ENCODE data around the gene CD2BP2.

Gene CD2BP2

DNA sequence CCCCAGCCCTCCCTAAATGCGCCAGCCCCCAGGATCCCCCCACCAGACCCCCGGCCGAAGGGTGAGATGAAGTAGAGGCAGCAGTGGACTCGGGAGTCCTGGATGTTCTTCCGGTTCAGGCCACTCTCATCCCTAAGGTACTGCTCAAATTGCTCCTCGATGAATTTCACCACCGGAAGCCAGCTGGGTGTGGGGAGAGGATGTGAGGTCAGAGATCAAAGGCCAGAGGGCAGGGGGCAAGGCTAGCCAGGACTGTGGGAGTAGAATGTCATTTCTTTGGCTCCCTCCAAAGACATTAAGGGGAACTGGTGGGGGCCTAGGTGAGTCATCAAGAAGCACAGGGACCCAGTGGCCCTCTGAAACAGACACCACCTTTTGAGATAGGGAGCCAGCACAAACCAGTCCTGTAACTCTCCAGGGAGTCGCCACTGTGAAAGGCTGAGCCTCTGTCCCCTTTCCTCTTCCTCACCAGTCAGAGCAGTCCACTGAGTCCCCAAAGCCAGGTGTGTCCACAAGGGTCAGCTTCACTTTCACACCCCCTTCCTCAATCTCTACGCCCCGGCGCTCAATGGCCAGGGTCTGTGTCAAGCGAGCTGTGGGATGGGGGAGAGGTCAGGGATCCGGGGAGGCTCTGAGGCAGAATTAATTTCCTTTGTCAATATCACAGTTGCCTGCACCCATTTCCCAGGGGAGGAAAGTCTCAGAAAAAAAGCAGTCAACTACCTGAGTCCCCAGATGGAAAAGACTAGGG lies 26.4 kb upstream of the CD2BP2 start:
- H3K4me3 Mint-ChIP-seq = peak overlapping the region; percentile 89 to 91
- ATAC-seq (no peak), DNase-seq (peak in 1 of 2 donors; percentile 37)
- no peaks in the 10 kb centered on the region for H3K9me3 Mint-ChIP-seq
- H3K4me1 Mint-ChIP-seq = peaks cover 72% of the 10 kb centered on the region
- H3K27me3 Mint-ChIP-seq = no peaks in the 10 kb centered on the region
- H3K27ac Mint-ChIP-seq = peak overlapping the region; percentile 88 to 93

- Mint-ChIP-seq H3K27ac (no peak overlapping the region), H3K4me1 (peaks cover 77% of the 10 kb centered on the region), H3K4me3 (peak overlapping the region; percentile 89 to 91), H3K27me3 (no peaks in the 10 kb centered on the region), H3K9me3 (no peaks in the 10 kb centered on the region)
- no peak for ATAC-seq
- no peak for DNase-seq
Measured at GRCh38 chr16:30380803-30381208, 25.7 kb upstream of the CD2BP2 start.

DNA sequence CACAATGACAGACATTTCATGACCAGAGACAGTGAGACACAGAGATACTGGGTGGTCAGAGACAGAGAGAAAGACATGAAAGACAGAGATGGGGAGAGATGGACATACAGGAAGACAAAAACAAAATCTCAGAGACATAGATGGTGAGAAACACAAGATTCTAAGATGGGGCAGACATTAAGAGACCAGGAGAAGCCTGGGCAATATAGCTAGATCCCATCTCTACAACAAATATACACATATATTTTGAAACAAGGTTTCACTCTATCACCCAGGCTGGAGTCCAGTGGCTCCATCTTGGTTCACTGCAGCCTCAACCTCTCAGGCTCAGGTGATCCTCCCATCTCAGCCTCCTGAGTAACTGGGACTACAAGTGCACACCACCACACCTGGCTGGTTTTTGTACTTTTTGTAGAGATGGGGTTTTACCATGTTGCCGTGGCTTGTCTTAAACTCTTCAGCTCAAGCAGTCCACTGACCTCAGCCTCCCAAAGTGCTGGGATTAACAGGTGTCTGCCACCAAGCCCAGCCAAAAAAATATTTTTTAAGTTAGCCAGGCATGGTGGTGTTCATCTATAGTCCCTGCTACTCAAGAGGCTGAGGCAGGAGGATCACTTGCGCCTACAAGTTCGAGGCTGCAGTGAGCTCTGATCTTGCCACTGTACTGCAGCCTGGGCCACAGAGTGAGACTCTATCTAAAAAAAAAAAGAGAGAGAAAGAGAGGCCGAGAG lies 25.1 kb upstream of the CD2BP2 start:
- Mint-ChIP-seq H3K4me1 (peaks cover 83% of the 10 kb centered on the region), H3K9me3 (no peaks in the 10 kb centered on the region), H3K27ac (peak overlapping the region in 1 of 2 donors; percentile 20), H3K4me3 (peak overlapping the region; percentile 99 to 100), H3K27me3 (no peaks in the 10 kb centered on the region)
- ATAC-seq = no peak
- DNase-seq = no peak

DNA sequence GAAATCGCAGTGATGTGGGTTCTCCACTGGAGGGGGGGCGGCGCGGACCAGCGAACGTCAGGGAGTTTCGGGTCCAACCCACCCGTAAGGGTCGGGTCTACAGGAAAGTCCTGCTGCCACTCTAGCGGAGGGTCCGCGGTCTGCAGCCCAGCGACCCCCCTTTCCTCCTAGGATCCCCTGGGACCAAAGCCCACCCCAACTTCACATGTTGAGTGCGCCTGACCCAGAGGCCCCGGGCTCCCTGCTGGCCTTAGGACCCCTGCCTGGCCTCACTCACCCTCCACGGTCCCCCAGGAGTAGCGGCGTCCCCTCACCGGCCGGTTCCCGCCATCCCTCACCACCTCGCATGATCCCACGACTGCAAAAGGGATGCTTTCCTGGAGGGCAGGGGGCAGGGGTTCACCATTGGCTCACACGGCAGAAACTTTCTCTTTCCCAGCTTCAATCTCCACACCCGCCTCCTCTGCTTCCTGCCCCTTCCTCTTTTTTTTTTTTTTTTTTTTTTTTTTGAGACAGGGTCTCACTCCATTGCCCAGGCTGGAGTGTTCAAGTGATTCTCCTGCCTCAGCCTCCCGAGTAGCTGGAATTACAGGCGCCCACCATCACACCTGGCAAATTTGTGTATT lies 24.2 kb upstream of the CD2BP2 start:
- no peak for ATAC-seq
- Mint-ChIP-seq H3K27me3 (no peaks in the 10 kb centered on the region), H3K4me1 (peaks cover 85% of the 10 kb centered on the region), H3K4me3 (peak overlapping the region; percentile 99 to 100), H3K27ac (peak overlapping the region; percentile 94 to 100), H3K9me3 (no peaks in the 10 kb centered on the region)
- no peak for DNase-seq

DNA sequence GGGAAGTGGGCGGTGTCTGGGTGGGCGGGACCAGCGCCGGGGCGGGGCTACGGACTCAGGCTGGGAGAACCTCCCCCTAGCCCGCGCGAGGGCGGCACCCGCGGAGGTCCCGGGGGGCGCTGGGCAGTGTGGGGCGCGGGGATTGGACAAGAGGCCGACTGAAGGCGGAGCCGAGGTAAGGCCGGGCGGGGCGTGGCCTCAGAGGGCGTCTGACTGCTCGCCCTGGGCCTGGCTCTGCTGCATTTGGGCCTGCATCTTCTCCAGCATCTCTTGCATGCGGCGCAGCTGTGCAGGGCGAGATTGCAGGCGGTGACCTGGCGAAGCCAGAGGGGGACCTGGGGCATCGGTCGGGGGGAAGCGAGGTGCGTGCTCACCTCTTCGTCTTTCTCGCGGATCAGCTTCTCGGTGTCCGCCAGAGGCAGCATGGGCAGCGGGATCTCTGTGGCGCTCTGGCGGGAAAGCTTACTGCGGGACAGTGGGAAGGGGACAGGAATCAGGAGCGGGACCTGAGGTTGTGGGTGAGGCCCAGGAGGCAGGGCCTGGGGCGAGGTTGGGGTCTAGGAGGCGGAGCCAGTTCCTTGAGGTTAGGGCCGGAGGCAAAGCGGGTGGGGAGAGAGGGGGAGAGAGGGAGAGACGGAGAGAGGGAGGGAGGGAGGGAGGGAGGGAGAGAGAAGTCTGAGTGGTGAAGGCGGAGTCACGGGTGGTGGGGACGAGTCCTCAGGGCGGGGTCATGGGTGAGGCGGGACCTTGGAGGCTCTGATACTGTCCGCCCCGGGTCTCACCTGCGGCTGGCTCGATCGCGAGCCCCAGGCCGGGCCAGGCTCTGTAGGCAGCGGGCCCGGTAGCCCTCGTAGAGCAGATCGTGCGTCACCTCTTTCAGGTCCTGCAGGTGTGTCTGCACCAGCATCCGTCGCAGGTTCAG lies 23.4 kb upstream of the CD2BP2 start:
- peak overlapping the region; percentile 100 for H3K27ac Mint-ChIP-seq
- DNase-seq (peak; percentile 99), ATAC-seq (peak; percentile 89)
- no peaks in the 10 kb centered on the region for H3K27me3 Mint-ChIP-seq
- H3K9me3 Mint-ChIP-seq = no peaks in the 10 kb centered on the region
- peaks cover 80% of the 10 kb centered on the region for H3K4me1 Mint-ChIP-seq
- H3K4me3 Mint-ChIP-seq = peak overlapping the region; percentile 99 to 100

DNA sequence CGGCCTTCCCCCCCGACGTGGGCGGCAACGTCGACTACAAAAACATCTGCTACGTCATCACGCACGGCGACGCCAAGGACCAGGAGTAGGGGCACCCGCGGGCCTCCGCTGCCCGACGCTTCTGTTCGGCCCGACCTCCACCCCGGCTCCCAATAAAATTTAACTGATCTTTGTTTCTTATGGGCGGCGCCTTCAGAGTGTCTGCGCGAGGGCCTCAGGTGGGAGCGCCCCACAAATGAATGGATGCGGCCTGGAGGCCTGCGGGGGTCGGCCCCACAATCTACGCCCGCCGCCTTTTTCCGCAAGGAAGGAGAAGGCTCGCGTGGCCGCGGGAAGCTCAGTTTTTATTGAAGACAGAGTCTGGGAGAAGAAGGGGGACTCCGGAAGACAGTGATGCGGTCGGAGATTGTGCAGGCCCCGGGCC lies 22.7 kb upstream of the CD2BP2 start:
- no peaks in the 10 kb centered on the region for H3K9me3 Mint-ChIP-seq
- H3K4me1 Mint-ChIP-seq = peaks cover 75% of the 10 kb centered on the region
- H3K27me3 Mint-ChIP-seq = no peaks in the 10 kb centered on the region
- DNase-seq = peak; percentile 86 to 94
- H3K27ac Mint-ChIP-seq = peak overlapping the region; percentile 100
- peak overlapping the region; percentile 99 to 100 for H3K4me3 Mint-ChIP-seq
- peak; percentile 70 for ATAC-seq

DNA sequence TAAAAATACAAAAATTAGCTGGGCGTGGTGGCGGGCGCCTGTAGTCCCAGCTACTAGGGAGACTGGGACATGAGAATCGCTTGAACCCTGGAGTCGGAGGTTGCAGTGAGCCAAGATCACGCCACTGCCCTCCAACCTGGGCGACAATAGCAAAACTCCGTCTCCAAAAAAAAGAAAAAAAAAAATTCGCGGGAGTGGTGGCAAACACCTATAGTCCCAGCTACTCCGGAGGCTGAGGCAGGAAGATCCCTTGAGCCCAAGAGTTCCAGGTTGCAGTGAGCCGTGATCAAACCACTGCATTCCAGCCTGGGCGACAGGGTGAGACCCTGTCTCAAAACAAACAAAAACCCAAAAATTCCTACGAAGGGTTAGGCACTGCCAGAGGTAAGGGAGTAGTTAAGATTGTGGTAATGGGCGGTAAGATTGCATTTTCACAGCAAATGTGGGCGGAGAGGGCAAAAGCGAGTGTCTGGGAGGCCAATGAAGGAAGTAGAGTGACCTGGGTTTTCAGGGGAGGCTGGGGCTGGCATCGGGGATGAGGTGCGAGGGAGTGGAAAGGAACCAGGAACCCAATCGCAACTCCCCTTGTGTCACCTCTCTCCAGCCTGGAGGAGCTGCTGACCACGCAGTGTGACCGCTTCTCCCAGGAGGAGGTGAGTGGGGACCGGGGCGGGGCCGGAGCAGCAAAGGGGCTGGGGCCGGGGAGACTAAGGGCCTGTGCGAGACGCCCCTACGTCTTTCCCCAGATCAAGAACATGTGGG lies 22.1 kb upstream of the CD2BP2 start:
- H3K4me3 Mint-ChIP-seq = peak overlapping the region; percentile 99 to 100
- H3K9me3 Mint-ChIP-seq = no peaks in the 10 kb centered on the region
- H3K27ac Mint-ChIP-seq = peak overlapping the region; percentile 100
- DNase-seq = no peak
- ATAC-seq = peak; percentile 5
- no peaks in the 10 kb centered on the region for H3K27me3 Mint-ChIP-seq
- H3K4me1 Mint-ChIP-seq = peaks cover 74% of the 10 kb centered on the region

- Mint-ChIP-seq H3K9me3 (no peaks in the 10 kb centered on the region), H3K27me3 (no peaks in the 10 kb centered on the region), H3K4me1 (peaks cover 77% of the 10 kb centered on the region), H3K27ac (peak overlapping the region; percentile 100), H3K4me3 (peak overlapping the region in 1 of 2 donors; percentile 100)
- no peak for ATAC-seq
- no peak for DNase-seq
Measured at GRCh38 chr16:30376461-30376902, 21.4 kb upstream of the CD2BP2 start.

DNA sequence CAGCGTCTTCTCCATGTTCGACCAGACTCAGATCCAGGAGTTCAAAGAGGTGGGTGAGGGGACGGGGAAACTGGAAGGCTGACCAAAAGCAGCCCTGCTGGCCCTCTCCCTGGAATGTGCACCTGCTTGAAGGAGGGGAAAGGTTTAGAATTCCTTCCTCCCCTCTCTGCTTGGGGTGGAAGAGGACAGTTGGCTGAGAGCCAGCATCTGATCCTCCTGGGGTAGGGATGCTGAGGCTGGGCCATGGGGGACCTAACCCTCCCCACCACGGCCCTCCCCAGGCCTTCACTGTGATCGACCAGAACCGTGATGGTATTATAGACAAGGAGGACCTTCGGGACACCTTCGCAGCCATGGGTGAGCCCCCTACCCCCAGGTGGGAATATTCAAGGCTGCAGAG lies 20.8 kb upstream of the CD2BP2 start:
- H3K27ac Mint-ChIP-seq = peak overlapping the region in 1 of 2 donors; percentile 87
- H3K9me3 Mint-ChIP-seq = no peaks in the 10 kb centered on the region
- no peaks in the 10 kb centered on the region for H3K27me3 Mint-ChIP-seq
- DNase-seq (no peak), ATAC-seq (no peak)
- peaks cover 76% of the 10 kb centered on the region for H3K4me1 Mint-ChIP-seq
- H3K4me3 Mint-ChIP-seq = peak overlapping the region in 1 of 2 donors; percentile 22

GRCh38 chr16:30374538-30374937 lies 19.4 kb upstream of the CD2BP2 start, which contains the start of gene MYL11:
MYL11 (plus strand) TSS chr16:30374802; CDS start chr16:30374858, 56 bp downstream.
- Mint-ChIP-seq H3K27ac (peak within 1 kb of the TSS in 1 of 2 donors; percentile 87), H3K27me3 (no peaks in the 10 kb centered on the region), H3K4me1 (peaks cover 63% of the 10 kb centered on the region), H3K4me3 (peak within 1 kb of the TSS in 1 of 2 donors; percentile 6), H3K9me3 (no peaks in the 10 kb centered on the region)
- ATAC-seq = no peak
- DNase-seq = no peak

GRCh38 chr16:30372725-30373124 lies 17.6 kb upstream of the CD2BP2 start:
- H3K27ac Mint-ChIP-seq = peak overlapping the region in 1 of 2 donors; percentile 2
- ATAC-seq (no peak), DNase-seq (no peak)
- peaks cover 56% of the 10 kb centered on the region for H3K4me1 Mint-ChIP-seq
- H3K27me3 Mint-ChIP-seq = no peaks in the 10 kb centered on the region
- H3K4me3 Mint-ChIP-seq = peak overlapping the region; percentile 14 to 50
- no peaks in the 10 kb centered on the region for H3K9me3 Mint-ChIP-seq

DNA sequence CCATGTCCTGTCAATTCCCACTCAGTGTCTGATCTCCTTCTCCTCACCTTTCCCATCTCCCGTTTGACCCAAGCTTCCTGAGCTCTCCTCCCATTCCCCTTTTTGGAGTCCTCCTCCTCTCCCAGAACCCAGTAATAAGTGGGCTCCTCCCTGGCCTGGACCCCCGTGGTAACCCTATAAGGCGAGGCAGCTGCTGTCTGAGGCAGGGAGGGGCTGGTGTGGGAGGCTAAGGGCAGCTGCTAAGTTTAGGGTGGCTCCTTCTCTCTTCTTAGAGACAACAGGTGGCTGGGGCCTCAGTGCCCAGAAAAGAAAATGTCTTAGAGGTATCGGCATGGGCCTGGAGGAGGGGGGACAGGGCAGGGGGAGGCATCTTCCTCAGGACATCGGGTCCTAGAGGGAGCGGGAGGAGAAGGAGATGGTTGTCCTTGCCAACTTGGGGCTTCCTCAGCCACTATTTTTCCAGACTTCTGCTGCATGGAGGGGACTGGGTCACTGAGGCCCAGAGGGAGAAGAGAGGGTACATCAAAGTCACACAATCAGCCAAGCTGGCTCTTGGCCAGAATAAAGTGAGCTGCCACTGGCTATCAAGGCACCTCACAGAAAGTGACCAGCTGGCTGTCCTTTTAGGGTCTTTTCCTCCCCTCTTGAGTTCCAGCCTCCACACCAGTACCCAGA lies 17.1 kb upstream of the CD2BP2 start:
- H3K9me3 Mint-ChIP-seq = no peaks in the 10 kb centered on the region
- H3K4me3 Mint-ChIP-seq = peak overlapping the region; percentile 89 to 92
- H3K27me3 Mint-ChIP-seq = no peaks in the 10 kb centered on the region
- peaks cover 56% of the 10 kb centered on the region for H3K4me1 Mint-ChIP-seq
- no peak for ATAC-seq
- DNase-seq = no peak
- H3K27ac Mint-ChIP-seq = peak overlapping the region; percentile 93 to 94

GRCh38 chr16:30371248-30371816 lies 16.2 kb upstream of the CD2BP2 start:
- no peaks in the 10 kb centered on the region for H3K27me3 Mint-ChIP-seq
- H3K27ac Mint-ChIP-seq = peak overlapping the region; percentile 93 to 94
- no peaks in the 10 kb centered on the region for H3K9me3 Mint-ChIP-seq
- DNase-seq (no peak), ATAC-seq (no peak)
- H3K4me3 Mint-ChIP-seq = peak overlapping the region; percentile 89 to 92
- peaks cover 55% of the 10 kb centered on the region for H3K4me1 Mint-ChIP-seq

Data from stimulated activated naive CD8-positive, alpha-beta T cell treated with anti-CD3 and anti-CD28 coated beads, Interleukin-15, amount 100 ng/mL, for 72 hours (primary cell).